Keratinocyte (primary cell): ENCODE data around the gene PIAS3. TPM values are rescaled to one million over a fixed set of nuclear protein-coding genes. Genes with fewer than 3 reads are reported as not detected.

Experiments used
- DNase-seq: peaks from one replicate; pipeline ENCODE4 v3.0.0-alpha.2; 2011; ENCODE audit warnings: low read depth, missing footprints, low spot score
- FAIRE-seq: peaks from 2 replicates; lab custom pipeline; 2011; peaks lifted over from hg19 to GRCh38; lab: Jason Lieb, UNC
- H2AFZ ChIP-seq: 2 replicates; pipeline ENCODE4 v1.6.0; 2012; ENCODE audit warnings: low read length, control low read depth, inconsistent platforms; ENCODE audit not compliant: control insufficient read depth
- H3K27ac ChIP-seq: 2 replicates; pipeline ENCODE4 v1.5.1; 2011; ENCODE audit warnings: low read length; ENCODE audit not compliant: control insufficient read depth, insufficient read depth
- H3K27me3 ChIP-seq: 3 replicates; pipeline ENCODE4 v1.6.0; 2011; ENCODE audit warnings: low read length; ENCODE audit not compliant: control insufficient read depth, insufficient read depth; ENCODE audit errors: extremely low read depth
- H3K36me3 ChIP-seq, 2 experiments: 2 replicates in 1 of 2; 3 replicates in 1 of 2; pipeline ENCODE4 v1.5.1; 2011; ENCODE audit warnings: low read length in 2 of 2, mild to moderate bottlenecking in 1 of 2; ENCODE audit not compliant: control insufficient read depth in 2 of 2, insufficient read depth in 2 of 2; ENCODE audit errors: extremely low read depth in 1 of 2
- H3K4me1 ChIP-seq: 3 replicates; pipeline ENCODE4 v1.5.1; 2011; ENCODE audit warnings: low read length; ENCODE audit not compliant: control insufficient read depth, insufficient read depth; ENCODE audit errors: extremely low read depth
- H3K4me2 ChIP-seq: 3 replicates; pipeline ENCODE4 v1.6.0; 2011; ENCODE audit warnings: low read depth, low read length; ENCODE audit not compliant: control insufficient read depth, insufficient read depth; ENCODE audit errors: extremely low read depth
- H3K4me3 ChIP-seq, 3 experiments: fragments of 200-600 bp in 1 of 3; sonication (generic) in 1 of 3; 2 replicates in 2 of 3; 3 replicates in 1 of 3; pipeline ENCODE4 v1.5.1; 2011 to 2016; ENCODE audit warnings: low read length in 3 of 3, mild to moderate bottlenecking in 3 of 3, control low read depth in 2 of 3, inconsistent platforms in 1 of 3, low read depth in 1 of 3, mixed read lengths in 1 of 3, mixed run types in 1 of 3, moderate library complexity in 1 of 3; ENCODE audit not compliant: control insufficient read depth in 2 of 3, insufficient read depth in 2 of 3; ENCODE audit errors: extremely low read depth in 1 of 3
- H3K79me2 ChIP-seq: 2 replicates; pipeline ENCODE4 v1.6.0; 2012; ENCODE audit warnings: low read length; ENCODE audit not compliant: control insufficient read depth, insufficient read depth
- H3K9ac ChIP-seq: 3 replicates; pipeline ENCODE4 v1.6.0; 2011; ENCODE audit warnings: low read length; ENCODE audit not compliant: control insufficient read depth, insufficient read depth; ENCODE audit errors: extremely low read depth
- H3K9me1 ChIP-seq: 3 replicates; pipeline ENCODE4 v1.6.0; 2011; ENCODE audit warnings: low read length; ENCODE audit not compliant: control insufficient read depth, insufficient read depth; ENCODE audit errors: extremely low read depth
- H3K9me3 ChIP-seq: 2 replicates; pipeline ENCODE4 v1.5.1; 2012; ENCODE audit warnings: low read depth, low read length; ENCODE audit not compliant: control insufficient read depth
- H4K20me1 ChIP-seq: 3 replicates; pipeline ENCODE4 v1.6.0; 2011; ENCODE audit warnings: low read length; ENCODE audit not compliant: control insufficient read depth, insufficient read depth; ENCODE audit errors: extremely low read depth
- EZH2 ChIP-seq: IDR thresholded peaks from one replicate; pipeline ENCODE4 v1.6.1; 2012; ENCODE audit warnings: inconsistent platforms, mild to moderate bottlenecking, low read length, moderate library complexity
- dilution Hi-C: fragments of 300-500 bp; cut with MboI; formaldehyde crosslinking; loops from one replicate; pipeline ENCODE4 v1.7.0; 2020; ENCODE audit warnings: low sequenced_read_pairs; ENCODE audit not compliant: extremely low pct_ligation_motif_present
- polyA plus RNA-seq, 5 experiments: library from polyadenylated mRNA; depleted of rRNA in 3 of 5; stranded (reverse) in 3 of 5; stranded (forward) in 1 of 5; unstranded in 1 of 5; fragments of >200 nt; gene quantifications; 1 replicate in 1 of 5; 2 replicates in 3 of 5; 3 replicates in 1 of 5; pipeline versions ENCODE4 v1.2.1 to v1.2.3, GENCODE V29; 2011 to 2012; ENCODE audit warnings: missing spikeins in 2 of 5, low read depth in 1 of 5, low replicate concordance in 1 of 5
- TF ChIP-seq, protein P1 (sequence below), 3 experiments: IDR thresholded peaks in 1 of 3; conservative IDR thresholded peaks in 1 of 3; optimal IDR thresholded peaks in 1 of 3; 2 replicates in 2 of 3; 3 replicates in 1 of 3; pipeline versions ENCODE3 to v1.5.1; 2011; ENCODE audit warnings: low read length in 3 of 3, mild to moderate bottlenecking in 3 of 3, moderate library complexity in 2 of 3, control low read depth in 1 of 3, inconsistent platforms in 1 of 3; ENCODE audit not compliant: insufficient read depth in 2 of 3; ENCODE audit errors: extremely low read depth in 1 of 3

The PIAS3 gene
- polyA plus RNA-seq, 1 donor (not counting 4 experiments of a cell fraction or from before 2014, with no cell fraction given): 26.9 TPM

DNA sequence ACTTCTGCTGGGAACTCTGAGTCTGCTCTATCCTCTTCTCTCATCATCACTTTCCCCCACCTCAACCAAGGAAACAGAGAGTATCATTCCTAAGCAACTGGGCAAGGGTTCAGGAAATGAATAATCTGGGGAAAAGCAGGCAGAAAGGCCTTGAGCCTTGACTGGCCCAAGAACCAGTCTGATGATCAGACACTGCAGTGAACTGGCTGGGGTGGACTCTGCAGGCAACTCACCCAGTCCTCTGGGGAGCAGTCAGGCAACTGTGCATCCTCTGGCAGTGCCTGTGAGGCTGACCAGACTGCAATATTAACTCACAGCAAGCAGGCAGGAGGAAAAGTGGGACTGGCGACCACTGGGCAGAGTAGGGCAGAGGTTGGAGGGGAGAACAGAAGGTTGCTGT, 25.8 kb upstream of the PIAS3 start:
- Histone ChIP-seq H3K36me3 (no peaks in the 10 kb centered on the region), H3K27me3 (no peaks in the 10 kb centered on the region), H3K9ac (no peak overlapping the region), H3K79me2 (no peaks in the 10 kb centered on the region), H3K9me3 (no peaks in the 10 kb centered on the region), H2AFZ (no peak overlapping the region), H3K9me1 (no peaks in the 10 kb centered on the region), H3K4me1 (peaks cover 8% of the 10 kb centered on the region), H3K4me2 (no peak overlapping the region), H3K4me3 (no peak overlapping the region), H3K27ac (no peak overlapping the region), H4K20me1 (no peaks in the 10 kb centered on the region)
- dilution Hi-C loops: no loop called here
- TF ChIP-seq, protein P1, sequence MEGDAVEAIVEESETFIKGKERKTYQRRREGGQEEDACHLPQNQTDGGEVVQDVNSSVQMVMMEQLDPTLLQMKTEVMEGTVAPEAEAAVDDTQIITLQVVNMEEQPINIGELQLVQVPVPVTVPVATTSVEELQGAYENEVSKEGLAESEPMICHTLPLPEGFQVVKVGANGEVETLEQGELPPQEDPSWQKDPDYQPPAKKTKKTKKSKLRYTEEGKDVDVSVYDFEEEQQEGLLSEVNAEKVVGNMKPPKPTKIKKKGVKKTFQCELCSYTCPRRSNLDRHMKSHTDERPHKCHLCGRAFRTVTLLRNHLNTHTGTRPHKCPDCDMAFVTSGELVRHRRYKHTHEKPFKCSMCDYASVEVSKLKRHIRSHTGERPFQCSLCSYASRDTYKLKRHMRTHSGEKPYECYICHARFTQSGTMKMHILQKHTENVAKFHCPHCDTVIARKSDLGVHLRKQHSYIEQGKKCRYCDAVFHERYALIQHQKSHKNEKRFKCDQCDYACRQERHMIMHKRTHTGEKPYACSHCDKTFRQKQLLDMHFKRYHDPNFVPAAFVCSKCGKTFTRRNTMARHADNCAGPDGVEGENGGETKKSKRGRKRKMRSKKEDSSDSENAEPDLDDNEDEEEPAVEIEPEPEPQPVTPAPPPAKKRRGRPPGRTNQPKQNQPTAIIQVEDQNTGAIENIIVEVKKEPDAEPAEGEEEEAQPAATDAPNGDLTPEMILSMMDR (optimal IDR thresholded peaks at IDR 0.05 in 1 of 3, IDR thresholded peaks at IDR 0.05 in 1 of 3, conservative IDR thresholded peaks at IDR 0.05 in 1 of 3; ENCODE audit: extremely low read depth in 1 of 3, insufficient read depth in 2 of 3, low read length in 3 of 3): no peak
- TF ChIP-seq EZH2: no peak
- DNase-seq (no peak), FAIRE-seq (no peak)

DNA sequence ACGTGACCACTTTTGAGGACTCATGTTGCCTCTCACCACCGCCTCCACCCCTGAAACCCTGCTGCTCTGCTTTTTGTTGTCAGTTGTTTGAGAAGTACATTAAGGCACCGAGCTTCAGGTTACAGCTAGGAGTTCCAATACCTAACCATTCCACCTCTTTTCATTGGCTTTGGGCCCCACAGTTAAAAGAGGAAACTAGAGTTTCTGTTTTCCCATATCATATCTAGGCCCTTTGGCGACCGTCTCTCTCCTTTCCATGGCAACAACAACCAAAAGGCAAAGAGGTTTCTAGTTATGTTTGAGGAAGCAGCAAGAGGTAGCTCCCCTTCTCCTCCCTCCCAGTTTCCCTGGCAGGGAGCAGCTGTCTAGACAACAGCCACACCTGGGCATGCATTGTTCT, 20.9 kb upstream of the PIAS3 start:
- FAIRE-seq: no peak
- dilution Hi-C loops: no loop called here
- TF ChIP-seq, protein P1 (optimal IDR thresholded peaks at IDR 0.05 in 1 of 3, IDR thresholded peaks at IDR 0.05 in 1 of 3, conservative IDR thresholded peaks at IDR 0.05 in 1 of 3; ENCODE audit: extremely low read depth in 1 of 3, insufficient read depth in 2 of 3, low read length in 3 of 3): no peak
- TF ChIP-seq EZH2: no peak
- Histone ChIP-seq H3K79me2 (no peaks in the 10 kb centered on the region), H3K4me1 (peaks cover 12% of the 10 kb centered on the region), H3K27me3 (no peaks in the 10 kb centered on the region), H3K4me3 (no peak overlapping the region), H4K20me1 (no peaks in the 10 kb centered on the region), H3K36me3 (no peaks in the 10 kb centered on the region), H3K9me1 (no peaks in the 10 kb centered on the region), H3K27ac (no peak overlapping the region), H2AFZ (peak overlapping the region; percentile 54), H3K9me3 (no peaks in the 10 kb centered on the region), H3K9ac (no peak overlapping the region), H3K4me2 (no peak overlapping the region)
- DNase-seq: no peak
